Measurements from ENCODE around the gene RGS11.
"Not testable (repeated sequence)": the region's sequence is repeated elsewhere in the genome, so short reads cannot be mapped to it uniquely, and the experiment has no call there.

Gene RGS11

DNA sequence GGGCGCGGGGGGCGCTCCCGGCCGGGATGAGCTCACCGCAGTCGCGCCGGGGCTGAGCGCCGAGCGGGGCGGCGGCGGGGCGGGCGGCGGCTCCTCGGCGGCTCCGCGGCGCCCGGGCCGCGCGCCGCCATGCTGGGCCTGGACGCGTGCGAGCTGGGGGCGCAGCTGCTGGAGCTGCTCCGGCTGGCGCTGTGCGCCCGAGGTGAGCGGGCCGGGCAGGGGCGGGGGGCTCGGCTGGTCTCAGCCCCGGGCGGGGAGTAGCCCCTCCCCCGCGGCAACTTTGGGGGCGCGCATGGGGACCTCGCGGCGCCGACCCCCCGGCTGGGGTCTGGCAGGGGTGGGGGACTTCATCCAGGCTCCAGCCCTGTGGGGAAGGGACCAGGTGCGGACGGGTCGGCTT lies 4.8 kb upstream of the RGS11 start, which contains the start of gene ARHGDIG:
TSS of gene ARHGDIG (plus strand) at position 40 of the 400 bp plus-strand sequence. CDS start at position 130, 90 bp downstream.
- no peak for DNase-seq (ENCODE audit: low read depth in 2 of 2)

DNA sequence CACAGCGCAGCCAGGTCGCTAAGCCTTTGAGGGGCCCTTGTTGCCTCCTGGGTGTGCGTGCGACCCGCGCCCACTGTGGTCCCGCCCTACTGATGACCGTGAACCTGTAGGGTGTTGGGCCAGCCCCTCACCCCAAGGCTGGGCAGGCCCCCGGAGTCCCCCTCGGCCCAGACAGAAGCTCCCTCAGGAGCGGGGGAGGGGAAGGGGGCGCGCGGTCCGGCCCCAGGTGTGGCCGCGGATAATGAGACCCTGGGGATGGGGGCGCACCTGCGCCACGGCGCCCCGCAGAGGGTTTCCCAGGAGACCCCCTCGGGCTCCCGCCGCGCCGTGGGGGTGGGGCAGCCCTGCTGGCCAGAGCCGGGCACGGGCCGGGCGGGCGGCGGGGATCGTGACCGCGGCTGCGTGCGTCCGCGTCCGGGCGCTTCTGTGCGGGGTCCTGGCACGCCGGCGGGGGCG lies 4.3 kb upstream of the RGS11 start:
- DNase-seq (ENCODE audit: low read depth in 2 of 2): no peak

DNA sequence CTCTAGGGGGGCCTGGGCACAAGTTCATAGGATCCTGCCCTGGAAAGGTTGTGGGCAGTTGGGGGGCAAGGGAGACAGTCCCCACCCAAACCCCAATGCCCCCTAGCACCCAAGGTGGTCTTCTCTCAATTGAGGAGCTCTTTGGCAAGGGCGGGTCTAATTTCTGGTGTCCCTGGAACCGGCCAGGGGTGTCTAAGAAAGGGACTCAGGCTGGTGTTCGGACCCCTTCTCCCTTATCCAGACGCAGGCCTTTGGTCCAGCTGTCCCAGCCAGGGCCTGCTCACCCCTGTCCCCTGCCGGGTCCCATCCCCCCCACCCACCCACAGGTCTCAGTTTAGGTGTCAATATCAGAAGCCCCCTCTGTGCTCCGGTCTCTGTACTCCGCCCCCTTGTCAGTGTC lies 3.8 kb upstream of the RGS11 start:
- DNase-seq (ENCODE audit: low read depth in 2 of 2): no peak

DNA sequence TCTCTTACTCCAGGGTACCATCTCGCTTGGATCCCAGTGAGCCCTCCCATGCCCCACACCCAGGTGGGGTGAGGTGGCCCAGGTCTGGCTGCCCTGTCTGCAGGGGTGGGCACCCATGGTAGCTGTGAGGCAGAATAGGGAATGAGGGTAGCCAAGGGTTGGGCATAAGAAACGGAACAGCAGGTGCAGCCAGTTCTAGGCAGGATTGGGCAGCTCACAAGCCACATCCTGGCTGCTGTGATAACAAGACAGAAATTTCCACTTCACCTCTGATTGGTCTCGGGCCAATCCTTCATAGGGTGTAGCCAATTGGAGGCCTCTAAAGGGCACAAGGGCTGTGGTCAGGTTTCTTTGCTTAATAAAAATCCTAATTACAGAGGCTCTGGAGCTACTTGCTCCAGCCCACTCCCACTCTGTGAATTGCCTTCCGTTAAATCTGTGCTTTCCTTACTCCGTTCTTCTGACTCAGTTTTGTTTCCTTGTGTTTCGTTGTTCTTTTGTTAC lies 3.2 kb upstream of the RGS11 start:
- DNase-seq (ENCODE audit: low read depth in 2 of 2): no peak

DNA sequence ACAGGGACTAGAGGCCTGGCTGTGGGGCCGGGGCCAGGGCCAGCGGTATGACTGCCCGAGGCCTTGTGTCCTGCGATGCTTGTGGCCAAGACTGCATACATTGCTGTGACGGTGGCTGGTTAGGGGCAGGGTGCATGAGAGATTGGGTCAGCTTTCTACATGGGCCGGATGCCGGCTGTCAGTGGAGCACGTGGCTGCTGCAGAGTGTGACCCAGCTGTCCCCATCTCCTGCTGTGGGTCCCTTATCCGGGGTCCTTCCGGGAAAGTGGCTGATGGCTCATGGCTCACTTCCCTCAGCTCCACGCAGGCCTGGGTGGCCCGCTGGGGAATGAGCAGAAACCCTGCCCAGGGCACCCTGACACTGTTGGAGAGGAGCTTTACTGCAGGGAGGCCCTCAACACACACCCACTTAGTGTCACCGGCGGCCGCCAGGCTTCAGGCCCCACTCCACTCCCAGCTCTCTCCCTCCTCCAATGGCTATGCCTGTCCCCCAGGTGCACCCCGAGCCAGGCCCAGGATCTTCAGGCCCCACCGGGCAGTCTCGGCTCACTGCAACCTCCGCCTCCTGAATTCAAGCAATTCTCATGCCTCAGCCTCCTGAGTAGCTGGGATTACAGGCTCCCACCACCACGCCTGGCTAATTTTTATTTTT lies 808 bp upstream of the RGS11 start:
- no peak for DNase-seq (ENCODE audit: low read depth in 2 of 2)

DNA sequence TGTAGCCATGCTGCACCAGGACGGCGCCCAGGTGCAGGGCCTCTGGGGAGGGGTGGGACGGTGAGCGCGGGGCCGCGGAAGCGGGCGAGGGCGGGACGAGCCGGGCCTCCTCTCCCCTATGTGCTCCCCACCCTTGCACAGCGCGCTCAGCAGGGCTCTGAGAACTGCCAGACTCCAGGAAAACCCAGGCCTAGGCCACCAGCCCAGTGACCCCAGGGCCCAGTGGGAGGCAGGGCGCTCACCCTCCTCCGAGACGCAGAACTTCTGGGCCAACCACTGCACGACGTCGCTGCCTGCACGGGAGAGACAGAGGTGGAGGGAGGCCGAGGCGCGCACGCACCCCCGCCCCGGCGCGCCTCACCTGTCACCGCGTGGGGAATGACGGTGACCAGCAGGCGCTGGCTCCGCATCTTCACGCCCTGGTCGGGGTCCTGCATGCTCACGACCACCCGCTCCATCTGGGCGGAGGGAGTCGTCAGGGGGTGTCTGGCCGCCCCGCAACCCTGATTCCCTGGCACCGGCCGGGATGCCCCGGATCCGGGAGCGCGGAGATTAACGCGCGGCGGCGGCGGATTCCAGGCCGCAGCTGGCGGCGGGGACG lies 603 bp downstream of the RGS11 start:
- no peak for DNase-seq (ENCODE audit: low read depth in 2 of 2)

DNA sequence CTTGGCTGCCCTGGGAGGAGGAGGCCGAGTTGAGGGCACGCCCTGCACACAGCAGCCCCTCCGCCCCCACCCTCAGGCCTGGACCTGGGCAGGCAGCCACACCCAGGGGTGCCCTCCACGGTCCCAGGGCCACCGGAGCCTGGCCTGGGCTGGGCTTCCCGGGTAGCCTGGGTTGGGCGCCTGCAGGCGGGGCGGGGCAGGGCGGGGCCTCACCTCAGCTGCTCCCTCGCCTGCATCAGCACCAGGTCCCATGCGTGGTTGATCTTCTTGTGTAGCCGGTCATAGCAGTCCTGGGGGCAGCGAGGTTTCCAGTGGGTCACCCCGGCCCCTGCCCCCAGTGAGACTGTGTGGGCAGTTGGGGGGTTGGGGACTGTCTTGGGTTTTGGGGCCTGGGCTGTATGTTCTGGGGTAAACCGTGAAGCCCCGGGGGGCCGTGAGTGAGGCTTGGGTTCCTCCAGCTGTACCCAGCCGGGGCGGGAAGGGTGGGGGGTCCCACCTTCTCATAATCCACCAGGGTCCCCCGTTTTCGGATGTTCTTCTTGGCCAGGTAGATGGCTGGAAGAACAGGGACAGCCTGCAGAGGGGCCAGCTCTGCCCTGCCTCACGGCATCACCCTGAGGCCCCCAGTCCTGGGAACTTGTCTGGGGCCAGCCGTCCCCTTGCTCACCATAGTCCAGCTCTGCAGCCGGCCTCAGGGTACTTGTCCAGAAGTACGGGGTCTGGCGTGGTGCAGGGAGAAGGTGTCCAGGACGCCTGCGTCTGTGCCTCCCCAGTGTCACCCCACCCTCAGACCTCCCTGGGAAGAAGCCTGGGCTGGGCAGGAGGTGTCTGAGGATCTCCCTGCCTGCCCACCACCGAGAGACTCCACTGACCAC lies 2.0 kb downstream of the RGS11 start:
- no peak for DNase-seq (ENCODE audit: low read depth in 2 of 2)

DNA sequence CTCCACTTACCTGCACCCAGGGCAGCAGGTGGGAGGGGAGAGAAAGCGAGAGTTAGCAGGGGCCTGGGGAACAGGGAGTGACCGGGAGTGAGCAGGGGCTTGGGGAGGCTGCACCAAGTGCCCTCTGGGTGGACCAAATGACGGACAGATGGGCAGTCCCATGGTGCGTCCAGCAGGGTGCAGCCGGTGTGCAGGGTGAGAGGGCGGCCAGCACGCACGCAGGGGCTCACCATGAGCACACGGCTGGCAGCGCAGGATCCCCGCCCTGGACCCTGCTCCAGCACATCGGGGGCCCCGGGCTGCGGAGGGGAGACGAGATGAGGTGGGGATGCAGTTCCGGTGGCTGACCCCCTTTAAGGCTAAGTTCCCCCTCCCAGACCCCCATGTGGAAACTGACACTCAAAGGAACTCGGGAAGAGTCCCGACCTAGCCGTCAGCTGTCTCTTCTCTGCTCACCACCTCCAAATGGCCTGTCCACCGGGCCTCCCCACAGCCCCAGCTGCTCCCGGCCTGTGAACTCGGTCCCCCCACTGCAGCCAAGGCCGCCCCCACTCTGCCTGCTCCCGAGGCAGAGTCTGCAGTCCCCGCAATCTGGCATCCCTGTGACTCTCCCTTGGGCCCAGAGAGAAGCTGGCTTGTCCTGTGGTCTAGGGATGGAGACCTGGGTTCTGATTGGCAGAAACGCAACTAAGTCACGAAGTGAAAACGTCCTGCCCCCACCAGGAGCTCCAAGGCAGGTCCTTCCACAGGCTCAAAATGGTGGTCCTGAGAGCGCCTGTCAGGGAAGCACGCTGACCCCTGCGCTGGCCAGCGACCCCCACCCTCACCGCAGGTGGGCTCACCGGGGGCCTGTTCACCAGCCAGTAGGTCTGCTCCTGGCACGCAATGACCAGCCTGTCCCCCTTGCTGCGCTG lies 2.9 kb downstream of the RGS11 start:
- DNase-seq (ENCODE audit: low read depth in 2 of 2): no peak

DNA sequence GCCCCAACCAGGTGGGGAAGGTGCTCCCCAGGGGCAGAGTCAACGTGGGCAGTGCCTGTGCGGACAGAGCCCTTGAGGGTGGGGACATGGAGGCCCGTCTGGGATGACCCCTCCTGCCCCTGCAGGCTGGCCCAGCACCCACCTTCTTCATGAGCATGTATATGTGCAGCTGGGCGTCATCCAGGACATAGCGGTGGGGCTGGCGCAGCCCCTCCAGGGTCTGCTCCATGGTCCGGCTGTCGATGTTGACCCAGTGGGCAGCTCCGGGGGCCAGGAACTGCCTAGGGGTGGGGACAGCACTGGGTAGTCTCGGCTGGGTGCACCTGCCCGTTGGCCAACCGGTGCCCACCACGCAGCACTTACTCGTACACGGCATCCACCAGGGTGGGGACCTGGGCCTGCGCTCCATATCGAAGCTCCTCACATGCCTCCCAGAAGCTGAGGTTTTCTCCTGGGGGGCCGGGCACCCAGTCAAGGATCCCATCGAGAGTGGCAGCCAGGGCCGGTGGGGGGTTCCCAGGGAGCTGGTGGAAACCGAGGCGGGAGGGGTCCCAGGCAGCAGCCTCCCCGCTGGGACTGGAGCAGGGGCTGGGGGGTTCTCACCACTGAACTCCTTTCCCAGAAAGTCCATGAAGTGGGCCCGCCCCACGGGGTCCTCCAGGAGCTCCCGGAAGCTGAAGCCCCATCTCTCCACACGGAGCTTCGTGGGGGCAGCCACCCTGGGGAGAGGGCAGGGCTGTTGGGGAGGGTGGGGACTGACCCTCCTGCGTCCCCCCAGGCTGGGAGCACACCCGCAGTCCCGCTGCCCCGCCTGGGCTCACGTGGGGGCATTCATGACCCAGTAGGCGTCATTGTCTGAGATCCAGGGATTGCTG lies 5.1 kb downstream of the RGS11 start:
- no peak for DNase-seq (ENCODE audit: low read depth in 2 of 2)

DNA sequence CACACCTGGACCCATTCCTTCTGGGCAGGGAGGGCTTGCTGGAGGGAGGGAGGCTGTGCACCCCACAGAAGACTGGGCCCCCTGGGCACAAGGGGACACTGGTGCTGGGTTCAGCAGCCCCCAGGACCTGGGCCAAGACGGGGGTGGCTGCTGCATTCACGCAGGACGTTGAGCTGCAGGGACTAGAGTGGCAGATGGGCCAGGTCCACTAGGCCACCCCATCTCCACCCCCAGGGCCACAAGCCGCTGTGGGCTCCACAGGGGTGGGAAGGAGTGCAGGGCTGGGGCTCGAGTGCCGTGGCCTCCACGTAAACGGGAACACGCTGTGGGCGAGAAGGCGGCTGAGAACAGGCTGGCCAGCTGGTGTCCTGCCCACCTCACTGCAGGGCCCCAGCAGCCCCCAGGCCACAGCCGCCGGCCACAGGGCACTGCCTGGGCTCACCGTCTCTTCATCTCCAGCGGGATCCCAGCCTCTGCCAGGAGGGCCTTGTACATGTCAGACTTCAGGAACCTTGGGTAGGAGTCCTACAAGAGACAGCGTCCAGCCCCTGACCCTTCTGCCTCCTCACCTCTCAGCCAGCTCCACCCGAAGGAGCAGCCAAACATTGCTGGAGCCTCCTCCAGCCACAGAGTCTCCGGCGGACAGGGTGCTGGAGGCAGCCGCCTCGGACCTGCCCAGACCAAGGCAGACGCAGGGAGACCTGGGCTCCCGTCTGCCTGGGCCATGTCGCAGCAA lies 6.5 kb downstream of the RGS11 start:
- no peak for DNase-seq (ENCODE audit: low read depth in 2 of 2)

DNA sequence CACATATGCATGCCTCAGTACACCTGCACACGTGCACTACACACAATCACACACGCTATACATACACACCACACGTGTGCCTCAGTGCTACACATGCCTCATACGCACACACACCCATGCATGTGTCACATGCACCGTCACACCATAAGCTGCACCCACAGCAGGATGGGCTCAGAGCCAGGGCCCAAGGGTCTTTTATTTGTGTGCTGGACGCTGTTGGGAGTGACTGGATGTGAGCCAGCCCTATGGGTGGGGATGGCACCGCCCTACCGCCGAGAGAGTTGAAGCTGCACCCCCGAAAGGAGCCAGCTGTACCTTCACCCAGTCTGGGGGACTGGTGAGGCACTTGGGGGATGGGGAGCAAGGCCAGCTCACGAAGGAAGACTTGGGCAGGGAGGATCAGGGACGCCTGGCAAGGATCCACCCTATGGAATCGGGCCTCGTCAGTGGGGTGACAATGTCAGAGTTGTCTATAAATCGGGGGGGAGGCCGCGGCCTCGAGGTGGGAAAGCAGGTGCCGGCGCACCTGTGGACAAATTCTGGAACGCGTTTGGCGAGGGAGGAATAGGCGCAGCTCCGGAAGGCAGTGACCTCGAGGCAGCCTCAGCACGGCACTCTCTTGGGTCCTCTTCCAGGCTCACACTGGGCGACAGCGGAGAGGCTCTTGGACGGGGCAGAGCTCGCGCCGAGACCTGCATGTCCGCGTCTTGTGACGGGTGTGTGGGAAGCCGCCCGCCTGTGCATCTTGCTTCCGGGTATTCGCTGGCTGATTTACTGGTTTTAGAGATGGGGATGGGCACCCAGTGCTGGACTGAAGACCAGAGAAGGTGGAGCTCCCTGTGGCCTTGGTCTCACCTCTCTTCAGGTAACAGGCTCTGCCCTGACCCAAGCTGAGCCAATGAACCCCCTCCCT lies 7.3 kb downstream of the RGS11 start:
- no peak for DNase-seq (ENCODE audit: low read depth in 2 of 2)

DNA sequence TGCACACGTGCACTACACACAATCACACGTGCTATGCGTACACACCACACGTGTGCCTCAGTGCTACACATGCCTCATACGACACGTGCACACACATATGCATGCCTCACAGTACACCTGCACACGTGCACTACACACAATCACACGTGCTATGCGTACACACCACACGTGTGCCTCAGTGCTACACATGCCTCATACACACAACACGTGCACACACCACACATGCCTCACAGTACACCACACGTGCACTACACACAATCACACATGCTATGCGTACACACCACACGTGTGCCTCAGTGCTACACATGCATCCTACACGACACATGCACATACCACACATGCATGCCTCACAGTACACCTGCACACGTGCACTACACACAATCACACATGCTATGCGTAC lies 8.2 kb downstream of the RGS11 start:
- DNase-seq (ENCODE audit: low read depth in 2 of 2): not testable (repeated sequence)

DNA sequence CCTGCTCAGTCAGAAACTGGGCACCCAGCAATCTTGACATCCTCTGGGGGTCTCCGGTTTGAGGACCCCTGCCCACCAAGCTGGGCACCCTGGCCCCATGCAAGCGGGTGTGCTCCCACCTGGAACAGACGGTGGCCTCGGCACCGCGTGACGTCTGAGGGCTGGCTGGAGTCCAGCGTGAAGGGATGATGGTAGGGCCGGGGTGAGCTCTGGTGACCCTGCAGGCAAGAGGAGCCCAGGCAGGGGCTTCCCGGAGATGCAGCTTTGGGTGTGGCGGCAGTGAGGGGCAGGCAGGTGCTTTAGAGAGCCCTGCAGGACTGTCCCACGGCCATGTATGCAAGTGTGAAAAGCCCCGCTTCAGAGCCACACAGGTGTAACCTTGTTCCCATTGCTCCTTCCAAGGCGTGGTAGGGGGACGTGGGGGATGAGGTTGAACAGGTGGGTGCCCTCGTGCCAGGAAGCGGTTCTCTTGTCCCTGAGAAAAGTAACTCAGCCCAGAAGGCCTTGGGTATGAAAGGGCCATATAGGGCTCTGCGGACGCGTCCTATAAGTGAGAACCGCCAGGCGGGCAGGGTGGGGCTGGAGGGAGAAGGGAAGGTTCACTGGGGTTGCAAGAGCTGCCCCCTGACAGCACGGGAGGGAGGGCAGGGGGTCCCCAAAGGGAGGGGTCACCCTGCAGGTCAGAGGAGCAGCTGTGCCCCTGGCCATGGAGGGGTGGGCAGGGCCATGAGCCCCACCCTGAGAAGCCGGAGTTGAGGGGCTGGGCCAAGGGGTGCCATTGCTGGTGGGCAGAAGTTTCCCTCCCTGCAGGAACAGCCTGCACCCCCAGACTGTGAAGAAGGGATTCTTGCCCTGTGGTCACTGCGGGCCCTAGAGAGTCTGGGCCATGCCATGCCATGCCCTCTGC lies 9.2 kb downstream of the RGS11 start:
- no peak for DNase-seq (ENCODE audit: low read depth in 2 of 2)

DNA sequence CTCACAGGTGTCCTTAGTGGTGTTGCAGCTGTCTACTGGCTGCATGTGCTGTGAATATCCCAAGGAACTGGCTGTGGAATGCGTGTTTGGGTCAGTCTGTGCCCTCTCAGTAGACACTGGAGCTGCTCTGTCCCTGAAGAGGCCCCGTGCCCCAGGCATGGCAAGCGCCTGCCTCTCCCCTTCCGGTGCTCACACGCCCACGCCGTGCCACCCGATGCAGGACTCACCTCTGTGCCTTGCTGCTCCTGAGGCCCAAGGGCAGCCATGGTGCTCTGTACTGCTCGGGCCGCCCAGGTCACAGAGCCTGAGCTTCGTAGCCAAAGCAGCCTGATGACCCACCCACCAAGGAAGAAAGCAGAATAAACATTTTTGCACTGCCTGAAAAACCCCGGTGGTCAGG lies 10.0 kb downstream of the RGS11 start:
- no peak for DNase-seq (ENCODE audit: low read depth in 2 of 2)

DNA sequence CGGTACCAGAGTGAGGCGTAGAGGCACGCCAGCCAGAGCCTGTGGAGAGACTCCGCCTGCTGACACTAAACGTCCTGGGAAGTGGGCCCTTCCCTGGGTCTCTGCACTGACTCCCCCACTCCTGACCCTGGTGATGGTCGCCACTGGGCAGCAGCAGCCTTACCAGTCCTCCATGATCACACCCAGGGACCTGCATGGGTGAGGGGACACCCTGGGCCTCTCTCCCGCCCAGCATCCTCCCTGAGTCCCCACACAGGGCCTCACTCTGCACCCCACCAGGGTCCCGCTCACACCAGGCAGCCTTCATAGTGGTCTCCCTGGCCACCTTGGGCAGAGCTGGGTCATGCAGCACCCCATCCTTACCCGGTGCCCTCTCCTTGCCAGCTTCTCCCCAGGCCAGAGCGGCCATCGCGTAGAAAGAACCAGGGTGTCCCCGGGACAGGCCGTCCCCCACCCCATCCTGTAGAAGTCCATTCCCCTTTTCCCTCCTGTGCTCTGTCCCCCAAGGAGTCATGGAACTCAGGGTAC lies 10.7 kb downstream of the RGS11 start:
- DNase-seq (ENCODE audit: low read depth in 2 of 2): no peak

DNA sequence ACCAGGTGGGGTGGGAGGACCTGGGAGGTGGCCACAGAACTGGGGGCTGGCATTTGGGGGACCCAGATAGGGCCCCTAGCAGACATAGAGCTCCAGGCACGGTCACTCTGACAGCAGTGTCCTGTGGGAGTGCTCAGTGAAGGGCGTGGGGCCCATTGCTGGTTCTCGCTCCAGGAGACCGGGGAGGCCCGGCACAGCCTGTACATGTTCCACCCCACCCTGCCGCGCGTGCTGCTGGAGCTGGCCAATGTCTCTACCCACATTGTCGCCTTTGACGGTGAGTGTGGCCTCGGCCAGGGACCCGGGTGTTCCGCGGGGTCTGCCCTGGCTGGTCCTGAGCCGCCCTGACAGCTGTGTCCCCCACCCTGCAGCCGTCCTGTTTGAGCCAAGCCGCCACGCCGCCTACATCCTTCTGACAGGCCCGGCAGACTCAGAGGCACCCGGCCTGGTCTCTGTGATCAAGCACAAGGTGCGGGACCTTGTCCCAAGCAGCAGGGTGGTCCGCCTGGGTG lies 11.2 kb downstream of the RGS11 start:
- DNase-seq (ENCODE audit: low read depth in 2 of 2): no peak

DNA sequence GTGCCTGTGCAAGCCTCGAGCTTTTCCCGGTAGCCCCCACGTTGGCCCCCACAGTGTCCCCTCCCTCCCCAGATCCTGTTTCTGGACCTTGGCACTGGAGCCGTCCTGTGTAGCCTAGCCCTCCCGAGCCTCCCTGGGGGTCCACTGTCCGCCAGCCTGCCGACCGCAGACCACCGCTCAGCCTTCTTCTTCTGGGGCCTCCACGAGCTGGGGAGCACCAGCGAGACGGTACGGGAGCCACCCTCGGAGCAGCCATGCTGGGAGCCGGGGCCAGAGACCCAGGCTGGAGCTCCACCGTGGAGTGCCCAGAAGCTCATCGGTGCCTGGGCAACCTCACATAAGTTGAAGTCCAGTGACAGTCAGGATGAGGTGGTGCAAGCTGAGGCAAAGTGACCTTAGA lies 11.8 kb downstream of the RGS11 start:
- no peak for DNase-seq (ENCODE audit: low read depth in 2 of 2)

All from stimulated activated CD4-positive, alpha-beta T cell treated with anti-CD3 and anti-CD28 coated beads, Interleukin-1b, Interleukin-23, amount 100 ng/mL, for 1 hour (primary cell).